Colonic mucosa (tissue), 4 donors: ENCODE data around the gene ELOB. TPM values are rescaled to one million over a fixed set of nuclear protein-coding genes. Genes with fewer than 3 reads are reported as not detected.

Experiments used
- DNase-seq: peaks from one replicate; pipeline ENCODE4 v3.0.0-alpha.2; 2020
- H3K27ac ChIP-seq: fragments of 200-600 bp; one replicate; pipeline ENCODE4 v1.8.0; 2021
- H3K27me3 ChIP-seq: fragments of 200-600 bp; one replicate; pipeline ENCODE4 v1.8.0; 2021
- H3K36me3 ChIP-seq: fragments of 200-600 bp; one replicate; pipeline ENCODE4 v1.8.0; 2021
- H3K4me1 ChIP-seq: fragments of 200-600 bp; one replicate; pipeline ENCODE4 v1.8.0; 2021; ENCODE audit warnings: mild to moderate bottlenecking
- H3K4me3 ChIP-seq: fragments of 200-600 bp; one replicate; pipeline ENCODE4 v1.8.0; 2021
- H3K9ac ChIP-seq, 2 donors: one replicate each; pipeline ENCODE4 v1.7.0; 2013; ENCODE audit warnings: control low read depth in 2 of 2, low read depth in 2 of 2, low read length in 2 of 2
- H3K9me3 ChIP-seq: fragments of 200-600 bp; one replicate; pipeline ENCODE4 v1.8.0; 2021
- intact Hi-C: fragments of 100-400 bp; cut with DNase I; formaldehyde crosslinking; loops from one replicate; pipeline ENCODE4 v1.14.1; 2022
- total RNA-seq, 2 donors: library from RNA; stranded (reverse); fragmentation: NEBNext Ultra II Directional in 1 of 2; extraction: Animal tissue kit (Norgen Biotek cat#: 25700) in 1 of 2; gene quantifications; one replicate each; pipeline ENCODE4 v1.2.1, GENCODE V29; 2021
- TF ChIP-seq, protein P1 (sequence below): fragments of 200-600 bp; IDR thresholded peaks from one replicate; pipeline ENCODE4 v1.8.0; 2022; ENCODE audit warnings: antibody characterized with exemption, mild to moderate bottlenecking
- donor health status: healthy.
- donor health status: DM: no; HTN: no; CAD: no.
- donor health status: DM: no; HTN: no; CAD: no.

ELOB gene
- total RNA-seq, 2 donors from 2014 or later = 230 to 333 TPM

DNA sequence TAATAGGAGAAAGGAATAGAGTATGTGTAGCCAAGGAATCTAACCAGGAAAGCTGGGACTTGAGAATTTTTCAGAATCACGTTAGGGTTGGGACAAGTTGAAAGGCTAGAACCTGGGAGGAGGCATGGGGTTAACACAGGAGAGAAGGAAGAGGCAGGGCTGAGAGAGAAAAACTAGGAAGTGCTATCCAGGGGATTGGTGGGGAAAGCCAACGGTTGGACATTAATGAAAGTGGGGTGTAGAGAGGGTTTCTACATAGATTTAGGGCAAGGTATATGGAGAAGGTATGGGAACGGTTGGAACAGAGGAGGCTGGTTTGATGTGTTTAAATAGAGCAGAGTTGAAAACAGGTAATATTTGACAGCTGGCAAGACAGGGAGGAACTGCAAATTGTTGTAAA lies 21.9 kb downstream of the ELOB start:
- TF ChIP-seq, protein P1, sequence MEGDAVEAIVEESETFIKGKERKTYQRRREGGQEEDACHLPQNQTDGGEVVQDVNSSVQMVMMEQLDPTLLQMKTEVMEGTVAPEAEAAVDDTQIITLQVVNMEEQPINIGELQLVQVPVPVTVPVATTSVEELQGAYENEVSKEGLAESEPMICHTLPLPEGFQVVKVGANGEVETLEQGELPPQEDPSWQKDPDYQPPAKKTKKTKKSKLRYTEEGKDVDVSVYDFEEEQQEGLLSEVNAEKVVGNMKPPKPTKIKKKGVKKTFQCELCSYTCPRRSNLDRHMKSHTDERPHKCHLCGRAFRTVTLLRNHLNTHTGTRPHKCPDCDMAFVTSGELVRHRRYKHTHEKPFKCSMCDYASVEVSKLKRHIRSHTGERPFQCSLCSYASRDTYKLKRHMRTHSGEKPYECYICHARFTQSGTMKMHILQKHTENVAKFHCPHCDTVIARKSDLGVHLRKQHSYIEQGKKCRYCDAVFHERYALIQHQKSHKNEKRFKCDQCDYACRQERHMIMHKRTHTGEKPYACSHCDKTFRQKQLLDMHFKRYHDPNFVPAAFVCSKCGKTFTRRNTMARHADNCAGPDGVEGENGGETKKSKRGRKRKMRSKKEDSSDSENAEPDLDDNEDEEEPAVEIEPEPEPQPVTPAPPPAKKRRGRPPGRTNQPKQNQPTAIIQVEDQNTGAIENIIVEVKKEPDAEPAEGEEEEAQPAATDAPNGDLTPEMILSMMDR = no peak
- Histone ChIP-seq H3K9me3 (no peaks in the 10 kb centered on the region), H3K36me3 (peaks cover 23% of the 10 kb centered on the region), H3K27ac (no peak overlapping the region), H3K9ac (peak overlapping the region in 1 of 2 donors; percentile 76), H3K27me3 (no peaks in the 10 kb centered on the region), H3K4me1 (peaks cover 17% of the 10 kb centered on the region), H3K4me3 (no peak overlapping the region)
- DNase-seq = no peak
- intact Hi-C loops = no loop called here

DNA sequence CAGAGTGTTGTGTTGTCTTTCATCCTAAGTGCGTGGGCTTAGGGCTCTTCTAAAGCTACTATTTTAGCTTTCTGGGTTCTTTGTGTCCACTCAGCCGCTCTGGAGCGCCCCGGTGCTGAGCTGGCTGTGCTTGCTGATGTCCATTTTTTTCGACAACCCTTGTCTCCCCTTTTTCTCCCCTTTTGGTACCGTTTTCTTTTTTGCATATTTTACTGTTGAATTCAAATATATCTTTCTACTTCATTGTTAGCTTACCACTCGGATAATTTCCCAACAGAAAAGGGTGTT lies 23.4 kb downstream of the ELOB start:
- peak overlapping the region; percentile 76 to 96 for H3K9ac ChIP-seq
- peak overlapping the region; percentile 72 for H3K4me3 ChIP-seq
- DNase-seq = no peak
- H3K4me1 ChIP-seq = peaks cover 11% of the 10 kb centered on the region
- peaks cover 9% of the 10 kb centered on the region for H3K36me3 ChIP-seq
- TF ChIP-seq, protein P1 = no peak
- H3K27me3 ChIP-seq = no peaks in the 10 kb centered on the region
- peak overlapping the region; percentile 95 for H3K27ac ChIP-seq
- H3K9me3 ChIP-seq = no peaks in the 10 kb centered on the region
- intact Hi-C loops = no loop called here

DNA sequence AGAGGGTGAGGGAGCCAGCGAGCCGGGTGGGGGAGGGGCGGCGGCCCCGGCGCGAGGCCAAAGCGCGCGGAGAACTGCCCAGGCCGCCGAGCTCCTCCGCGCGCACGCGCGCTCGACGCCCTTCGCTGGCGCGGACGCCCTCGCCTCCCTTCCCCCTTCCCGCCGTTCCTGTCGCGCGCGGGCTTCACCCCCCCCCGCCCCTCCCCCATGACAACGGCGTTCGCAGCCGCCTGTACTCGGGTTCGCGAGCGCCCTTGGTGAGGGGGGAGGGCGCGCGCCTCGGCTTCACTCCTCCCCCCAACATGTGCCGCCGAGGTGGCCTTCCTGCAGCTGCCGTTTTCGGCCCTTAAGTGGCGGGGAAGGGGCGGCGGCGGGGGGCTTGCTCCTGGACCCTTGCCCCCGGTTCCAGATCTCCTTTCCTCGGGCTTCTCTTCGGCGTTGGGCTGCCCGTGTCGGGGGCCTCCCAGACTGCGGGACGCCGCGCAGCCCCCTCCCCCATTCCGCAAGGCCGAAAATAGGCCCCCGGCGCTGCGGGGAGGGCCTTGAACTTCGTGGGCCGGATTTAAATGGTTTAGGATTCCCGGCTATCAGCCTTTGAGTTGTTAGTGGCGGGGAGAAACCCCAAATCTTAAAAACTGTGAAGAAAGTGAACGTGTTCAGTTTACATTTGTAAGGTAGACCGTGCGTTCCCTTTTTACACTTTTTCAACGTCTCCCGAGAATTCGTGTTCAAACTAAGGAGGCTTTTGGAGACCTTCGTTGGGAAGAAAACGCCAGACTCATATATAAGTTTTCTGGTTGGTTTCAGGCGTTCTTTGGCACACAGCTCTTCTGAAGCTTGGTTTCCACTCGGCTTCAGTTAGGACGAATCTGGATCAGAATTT lies 24.0 kb downstream of the ELOB start:
- peak overlapping the region; percentile 92 to 96 for H3K9ac ChIP-seq
- peak overlapping the region; percentile 95 for H3K27ac ChIP-seq
- intact Hi-C loops = no loop called here
- H3K9me3 ChIP-seq = no peaks in the 10 kb centered on the region
- peak; percentile 84 for DNase-seq
- no peaks in the 10 kb centered on the region for H3K27me3 ChIP-seq
- peaks cover 4% of the 10 kb centered on the region for H3K36me3 ChIP-seq
- peak overlapping the region; percentile 72 for H3K4me3 ChIP-seq
- peaks cover 11% of the 10 kb centered on the region for H3K4me1 ChIP-seq
- TF ChIP-seq, protein P1 = no peak

DNA sequence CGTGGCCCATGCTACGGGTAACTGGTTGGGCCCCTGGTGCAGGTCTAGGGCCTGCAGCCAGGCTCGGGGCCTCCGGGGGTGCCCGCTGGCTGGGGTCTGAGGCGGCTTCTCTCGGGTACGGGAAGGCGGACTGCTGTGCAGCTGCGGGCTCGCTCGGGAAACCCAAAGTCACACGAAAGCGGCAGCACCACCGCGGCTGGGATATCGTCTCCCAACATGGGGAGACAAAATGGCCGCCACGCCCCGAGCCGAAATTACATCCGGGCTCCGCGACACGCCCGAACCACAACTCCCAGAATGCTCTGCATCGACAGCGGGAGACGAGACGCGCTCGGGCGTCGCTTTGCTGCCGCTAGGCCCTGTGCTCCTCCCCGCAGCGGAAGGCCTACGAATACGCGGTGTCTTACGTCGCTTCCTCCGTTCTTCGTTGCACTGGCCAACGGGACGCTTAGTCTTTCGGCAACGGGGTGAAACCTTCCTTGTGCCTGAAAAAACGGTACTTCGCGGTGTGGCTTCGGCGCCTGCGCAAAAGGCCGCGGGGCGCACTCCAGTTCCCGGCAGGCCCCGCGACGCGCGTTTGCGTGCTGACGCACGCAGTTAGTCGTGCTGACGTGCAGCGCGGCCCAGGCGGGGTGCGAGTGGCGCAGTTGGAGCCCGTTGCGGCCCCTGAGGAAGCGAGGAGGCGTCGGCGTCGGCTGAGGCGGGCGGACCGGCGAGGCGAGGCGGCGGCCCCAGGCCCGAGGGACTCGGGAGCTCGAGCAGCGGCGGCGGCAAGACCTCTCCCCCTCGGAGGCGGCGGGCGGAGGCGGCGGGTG lies 24.8 kb downstream of the ELOB start, which contains the start of gene SRRM2:
Gene SRRM2, plus strand, starts transcription at position 604 of the 815 bp plus-strand sequence. CDS start 3,727 bp downstream, outside the sequence.
- Histone ChIP-seq H3K4me3 (peak within 1 kb of the TSS; percentile 72), H3K9me3 (no peaks in the 10 kb centered on the region), H3K27ac (peak within 1 kb of the TSS; percentile 95), H3K4me1 (peaks cover 11% of the 10 kb centered on the region), H3K9ac (peak within 1 kb of the TSS; percentile 92 to 96), H3K36me3 (no peaks in the 10 kb centered on the region), H3K27me3 (no peaks in the 10 kb centered on the region)
- intact Hi-C loops = no loop called here
- TF ChIP-seq, protein P1 = no peak
- peak; percentile 95 for DNase-seq

DNA sequence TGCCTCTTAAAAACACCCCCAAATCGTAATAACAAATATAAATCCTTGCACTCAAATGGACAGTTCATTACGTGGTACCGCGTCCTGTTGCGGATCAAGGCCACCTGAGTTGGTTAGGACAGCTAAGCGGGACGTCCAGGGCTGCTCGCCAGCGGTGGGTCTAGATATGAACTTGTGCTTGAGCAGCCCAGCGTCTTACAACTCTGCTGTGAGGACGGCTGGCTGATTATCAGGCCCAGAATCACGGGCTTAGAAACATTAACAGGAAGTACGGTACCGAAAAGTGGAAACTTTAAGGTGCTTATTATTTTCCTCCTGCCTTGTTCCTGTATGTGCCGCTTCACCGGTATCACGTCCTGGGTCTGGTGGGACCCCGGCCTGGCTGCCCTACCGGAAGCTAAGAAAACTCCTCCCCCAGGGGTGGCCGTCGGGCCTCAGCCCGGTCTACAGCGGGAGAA lies 25.5 kb downstream of the ELOB start:
- no peak for DNase-seq

More for the DNA sequence above, 25.5 kb downstream of the ELOB start:
- peak overlapping the region; percentile 95 for H3K27ac ChIP-seq
- peak overlapping the region; percentile 72 for H3K4me3 ChIP-seq
- peak overlapping the region; percentile 92 to 96 for H3K9ac ChIP-seq
- H3K9me3 ChIP-seq = no peaks in the 10 kb centered on the region
- no peaks in the 10 kb centered on the region for H3K27me3 ChIP-seq
- H3K4me1 ChIP-seq = peaks cover 11% of the 10 kb centered on the region
- TF ChIP-seq, protein P1 = no peak
- intact Hi-C loops = no loop called here
- H3K36me3 ChIP-seq = no peaks in the 10 kb centered on the region
